ENCODE measurements around the gene KRTAP12-4.

DNA sequence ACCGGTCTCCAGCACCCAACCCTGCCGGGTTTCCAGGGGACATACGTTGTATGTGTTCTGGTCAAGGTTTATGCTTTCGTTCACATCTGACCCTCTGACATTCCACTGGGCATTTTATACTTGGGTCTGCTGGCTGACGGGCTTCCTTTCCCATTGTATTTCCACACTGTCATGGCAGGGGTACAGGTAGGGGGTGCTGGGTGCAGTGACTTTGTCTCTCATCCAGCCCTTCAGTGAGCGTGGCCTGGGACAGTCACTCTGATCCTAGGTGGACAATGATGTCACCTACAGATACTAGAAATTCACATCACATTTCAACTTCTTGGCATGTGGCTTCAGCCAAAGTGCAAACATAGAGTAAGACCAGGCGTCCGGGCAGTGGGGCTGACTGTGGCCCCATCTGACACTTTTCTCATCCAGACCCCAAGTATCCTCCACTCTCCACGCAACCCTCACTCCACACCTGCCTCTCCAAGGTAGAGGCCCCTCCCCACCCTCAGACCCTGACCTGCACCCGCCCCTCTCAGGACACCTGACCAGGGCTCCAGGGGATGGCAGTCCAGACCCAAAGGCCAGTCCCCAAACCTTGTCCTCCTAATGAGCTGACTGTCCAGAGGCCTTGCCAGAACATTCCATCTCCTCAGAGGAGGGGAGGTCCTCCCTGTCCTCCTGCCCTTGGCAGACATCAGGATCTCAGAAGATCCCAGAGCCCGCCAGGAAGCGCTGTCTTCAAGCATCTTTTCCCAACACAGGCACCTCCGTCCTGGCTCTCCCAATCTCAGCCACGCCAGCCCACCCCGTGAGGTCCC, 18.0 kb downstream of the KRTAP12-4 start:
- TF ChIP-seq CTCF (IDR thresholded peaks at IDR 0.05) (no peak), ZFX (IDR thresholded peaks at IDR 0.05; ENCODE audit: borderline replicate concordance) (no peak)
